SK-N-SH treated with all-trans-retinoic acid at 6 μM for 48 hours (cell line): ENCODE data around the gene ACTR3.

Experiments used
- ATAC-seq: fragments of 200-7000 bp; cut with Tn5 transposase; 3 replicates; pipeline ENCODE4 v1.9.1; 2020; ENCODE audit warnings: mild to moderate bottlenecking, moderate library complexity
- CREB5 ChIP-seq: fragments of 250-450 bp; sonication (Bioruptor Pico); IDR thresholded peaks from 2 replicates; pipeline ENCODE4 v1.5.1; 2020; ENCODE audit warnings: low read depth, mild to moderate bottlenecking, moderate library complexity
- CSDC2 ChIP-seq: fragments of 250-450 bp; sonication (Bioruptor Pico); IDR thresholded peaks from 2 replicates; pipeline ENCODE4 v1.5.0; 2020; ENCODE audit warnings: mild to moderate bottlenecking, moderate library complexity
- CSRNP3 ChIP-seq: fragments of 250-450 bp; sonication (Bioruptor Pico); IDR thresholded peaks from 2 replicates; pipeline ENCODE4 v1.5.1; 2021; ENCODE audit warnings: mild to moderate bottlenecking, moderate library complexity
- ESRRG ChIP-seq: fragments of 250-450 bp; sonication (Bioruptor Pico); IDR thresholded peaks from 2 replicates; pipeline ENCODE4 v1.6.1; 2021; ENCODE audit warnings: mild to moderate bottlenecking
- GLIS3 ChIP-seq: fragments of 250-450 bp; sonication (Bioruptor Pico); IDR thresholded peaks from 2 replicates; pipeline ENCODE4 v1.5.0; 2020; ENCODE audit warnings: mild to moderate bottlenecking, moderate library complexity
- OSR1 ChIP-seq: fragments of 250-450 bp; sonication (Bioruptor Pico); IDR thresholded peaks from 2 replicates; pipeline ENCODE4 v1.8.0; 2022; ENCODE audit warnings: moderate library complexity, mild to moderate bottlenecking, inconsistent platforms
- PATZ1 ChIP-seq: fragments of 250-450 bp; sonication (Bioruptor Pico); IDR thresholded peaks from 2 replicates; pipeline ENCODE4 v1.8.0; 2020; ENCODE audit warnings: mild to moderate bottlenecking, moderate library complexity, borderline replicate concordance
- POU6F1 ChIP-seq: fragments of 250-450 bp; sonication (Bioruptor Pico); IDR thresholded peaks from 2 replicates; pipeline ENCODE4 v1.8.0; 2021; ENCODE audit warnings: low read depth, mild to moderate bottlenecking, moderate library complexity, borderline replicate concordance
- PPARA ChIP-seq: fragments of 250-450 bp; sonication (Bioruptor Pico); IDR thresholded peaks from 2 replicates; pipeline ENCODE4 v1.5.0; 2020; ENCODE audit warnings: mild to moderate bottlenecking, borderline replicate concordance
- RARB ChIP-seq: fragments of 250-450 bp; sonication (Bioruptor Pico); IDR thresholded peaks from 2 replicates; pipeline ENCODE4 v1.8.0; 2021; ENCODE audit warnings: mild to moderate bottlenecking, moderate library complexity
- SNAI2 ChIP-seq: fragments of 250-450 bp; sonication (Bioruptor Pico); IDR thresholded peaks from 2 replicates; pipeline ENCODE4 v1.5.0; 2020; ENCODE audit warnings: mild to moderate bottlenecking, moderate library complexity
- TCF4 ChIP-seq: fragments of 250-450 bp; sonication (Bioruptor Pico); IDR thresholded peaks from 2 replicates; pipeline ENCODE4 v1.8.0; 2021; ENCODE audit warnings: mild to moderate bottlenecking, moderate library complexity, borderline replicate concordance
- TOX ChIP-seq: fragments of 250-450 bp; sonication (Bioruptor Pico); IDR thresholded peaks from 2 replicates; pipeline ENCODE4 v1.8.0; 2021; ENCODE audit warnings: mild to moderate bottlenecking, moderate library complexity, borderline replicate concordance
- TSHZ2 ChIP-seq: fragments of 250-450 bp; sonication (Bioruptor Pico); IDR thresholded peaks from 2 replicates; pipeline ENCODE4 v1.5.0; 2020; ENCODE audit warnings: mild to moderate bottlenecking, moderate library complexity
- ZC3H10 ChIP-seq: fragments of 250-450 bp; sonication (Bioruptor Pico); IDR thresholded peaks from 2 replicates; pipeline ENCODE4 v1.5.1; 2021; ENCODE audit warnings: mild to moderate bottlenecking, moderate library complexity
- ZFP3 ChIP-seq: fragments of 250-450 bp; sonication (Bioruptor Pico); IDR thresholded peaks from 2 replicates; pipeline ENCODE4 v1.5.0; 2020; ENCODE audit warnings: mild to moderate bottlenecking, moderate library complexity
- ZFP30 ChIP-seq: fragments of 450-650 bp; formaldehyde crosslinking; IDR thresholded peaks from 2 replicates; pipeline ENCODE4 v1.5.0; 2022; ENCODE audit warnings: mild to moderate bottlenecking, moderate library complexity
- ZNF565 ChIP-seq: fragments of 450-650 bp; formaldehyde crosslinking; conservative IDR thresholded peaks from 2 replicates; pipeline ENCODE4 v1.5.0; 2020; ENCODE audit warnings: low read depth, mild to moderate bottlenecking, moderate library complexity
- ZNF70 ChIP-seq: fragments of 450-650 bp; formaldehyde crosslinking; IDR thresholded peaks from 2 replicates; pipeline ENCODE4 v1.5.0; 2020; ENCODE audit warnings: mild to moderate bottlenecking, moderate library complexity

Gene ACTR3

GRCh38 chr2:113962692-113963480, 73.0 kb downstream of the ACTR3 start (continued):
- TF ChIP-seq TSHZ2 (no peak), ZC3H10 (CRISPR knock-in tag) (no peak), ZFP30 (CRISPR knock-in tag) (no peak)

- no peak for ATAC-seq
- TF ChIP-seq POU6F1 (no peak), TCF4 (CRISPR knock-in tag) (no peak)
- TF ChIP-seq, all 23 proteins: peak for 0
Observed at GRCh38 chr2:113963965-113964364, 74.1 kb downstream of the ACTR3 start.

GRCh38 chr2:113964436-113964835, 74.5 kb downstream of the ACTR3 start:
- ATAC-seq = no peak
- TF ChIP-seq RARB (CRISPR knock-in tag) (no peak), ZNF565 (CRISPR knock-in tag) (no peak), PPARA (CRISPR knock-in tag) (no peak), ZFP30 (CRISPR knock-in tag) (no peak), ZC3H10 (CRISPR knock-in tag) (no peak), TSHZ2 (no peak), PATZ1 (no peak), GLIS3 (CRISPR knock-in tag) (no peak), OSR1 (CRISPR knock-in tag) (no peak), TCF4 (CRISPR knock-in tag) (no peak), ZNF70 (CRISPR knock-in tag) (no peak), ZFP3 (CRISPR knock-in tag) (no peak), CSDC2 (CRISPR knock-in tag) (no peak), CREB5 (CRISPR knock-in tag) (no peak), SNAI2 (CRISPR knock-in tag) (no peak), TOX (no peak), CSRNP3 (CRISPR knock-in tag) (no peak), ESRRG (CRISPR knock-in tag) (no peak)
